Mesendoderm (in vitro differentiated cells): Measurements from ENCODE around the gene KIAA0319L.
"Not testable (repeated sequence)": the region's sequence is repeated elsewhere in the genome, so short reads cannot be mapped to it uniquely, and the experiment has no call there.

Experiments used
- DNase-seq: peaks from one replicate; pipeline ENCODE4 v3.0.0; 2013
- H2AK5ac ChIP-seq: 2 replicates; pipeline ENCODE4 v1.6.1; 2013; ENCODE audit warnings: low read length, inconsistent platforms
- H2BK120ac ChIP-seq: 2 replicates; pipeline ENCODE4 v1.6.1; 2013; ENCODE audit warnings: low read depth, mild to moderate bottlenecking, low read length, moderate library complexity, mixed read lengths
- H2BK15ac ChIP-seq: replicated peaks from 2 replicates; pipeline ENCODE4 v1.6.1; 2013; ENCODE audit warnings: low read depth, mild to moderate bottlenecking, moderate library complexity
- H2BK5ac ChIP-seq: 2 replicates; pipeline ENCODE4 v1.6.1; 2013; ENCODE audit warnings: low read length, inconsistent platforms
- H3K18ac ChIP-seq: 2 replicates; pipeline ENCODE4 v1.6.1; 2013; ENCODE audit warnings: mild to moderate bottlenecking, low read length, mixed read lengths
- H3K23ac ChIP-seq: one replicate; pipeline ENCODE4 v1.6.1; 2013; ENCODE audit warnings: low read length
- H3K27ac ChIP-seq: 2 replicates; pipeline ENCODE4 v1.5.1; 2013; ENCODE audit warnings: low read depth, mild to moderate bottlenecking, inconsistent platforms, low read length, moderate library complexity
- H3K27me3 ChIP-seq: 2 replicates; pipeline ENCODE4 v1.6.1; 2013; ENCODE audit warnings: low read length, control low read depth, mild to moderate bottlenecking, inconsistent platforms; ENCODE audit not compliant: insufficient read depth, poor library complexity
- H3K36me3 ChIP-seq: 2 replicates; pipeline ENCODE4 v1.6.1; 2013; ENCODE audit warnings: low read length, inconsistent platforms; ENCODE audit not compliant: control insufficient read depth, insufficient read depth
- H3K4ac ChIP-seq: one replicate; pipeline ENCODE4 v1.6.1; 2013; ENCODE audit warnings: low read depth, mild to moderate bottlenecking, low read length, moderate library complexity
- H3K4me1 ChIP-seq: 2 replicates; pipeline ENCODE4 v1.6.1; 2013; ENCODE audit warnings: low read depth, low read length, inconsistent platforms; ENCODE audit not compliant: control insufficient read depth
- H3K4me2 ChIP-seq: 2 replicates; pipeline ENCODE4 v1.6.1; 2013; ENCODE audit warnings: low read length
- H3K4me3 ChIP-seq: 2 replicates; pipeline ENCODE4 v1.5.1; 2013; ENCODE audit warnings: mild to moderate bottlenecking, low read length
- H3K56ac ChIP-seq: one replicate; pipeline ENCODE4 v1.6.1; 2013; ENCODE audit warnings: low read length
- H3K79me1 ChIP-seq: 2 replicates; pipeline ENCODE4 v1.6.1; 2013; ENCODE audit warnings: low read length, inconsistent platforms
- H3K79me2 ChIP-seq: 2 replicates; pipeline ENCODE4 v1.6.1; 2013; ENCODE audit warnings: mild to moderate bottlenecking, low read length; ENCODE audit not compliant: control insufficient read depth, insufficient read depth
- H3K9ac ChIP-seq: 2 replicates; pipeline ENCODE4 v1.6.1; 2013; ENCODE audit warnings: low read length, inconsistent platforms
- H4K5ac ChIP-seq: one replicate; pipeline ENCODE4 v1.6.1; 2013; ENCODE audit warnings: low read length
- H4K8ac ChIP-seq: one replicate; pipeline ENCODE4 v1.6.1; 2013; ENCODE audit warnings: low read depth, mild to moderate bottlenecking, control low read depth, low read length, moderate library complexity
- WGBS: extraction: QIAGEN DNeasy Blood & Tissue Kit; methylation state at CpG from one replicate; pipeline ENCODE4 v1.1.7; 2013; ENCODE audit warnings: low lambda C conversion rate, missing lambda C conversion rate; ENCODE audit not compliant: insufficient coverage; ENCODE audit errors: extremely low coverage; 5-methylcytosine and 5-hydroxymethylcytosine counted together

KIAA0319L gene

GRCh38 chr1:35577071-35577998 lies 20.1 kb upstream of the KIAA0319L start:
- Histone ChIP-seq H3K27me3 (peaks cover 42% of the 10 kb centered on the region), H3K18ac (no peak overlapping the region), H3K23ac (no peak overlapping the region), H3K4me2 (peak overlapping the region; percentile 85), H3K4me1 (peaks cover 7% of the 10 kb centered on the region), H3K79me2 (no peaks in the 10 kb centered on the region), H3K79me1 (no peaks in the 10 kb centered on the region), H2BK120ac (no peak overlapping the region), H2AK5ac (no peak overlapping the region), H3K36me3 (no peaks in the 10 kb centered on the region), H4K8ac (no peak overlapping the region), H3K27ac (no peak overlapping the region), H4K5ac (peak overlapping the region; percentile 36), H3K9ac (peak overlapping the region; percentile 71), H2BK15ac (no peak overlapping the region), H3K4me3 (peak overlapping the region; percentile 57), H3K56ac (peak overlapping the region; percentile 66), H2BK5ac (no peak overlapping the region), H3K4ac (no peak overlapping the region)
- no CpG with 5 or more reads among the region's 70 CpGs for WGBS
- DNase-seq, result peak; percentile 70

DNA sequence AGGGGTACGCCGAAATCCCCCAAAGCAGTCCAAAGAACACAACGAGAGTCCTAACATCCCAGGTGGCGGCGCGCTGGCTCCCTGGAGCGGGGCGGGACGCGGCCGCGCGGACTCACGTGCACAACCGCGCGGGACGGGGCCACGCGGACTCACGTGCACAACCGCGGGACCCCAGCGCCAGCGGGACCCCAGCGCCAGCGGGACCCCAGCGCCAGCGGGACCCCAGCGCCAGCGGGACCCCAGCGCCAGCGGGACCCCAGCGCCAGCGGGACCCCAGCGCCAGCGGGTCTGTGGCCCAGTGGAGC lies 19.5 kb upstream of the KIAA0319L start:
- H2BK120ac ChIP-seq, H2BK5ac ChIP-seq, H3K23ac ChIP-seq, H3K79me1 ChIP-seq, H3K79me2 ChIP-seq, H3K18ac ChIP-seq, H4K8ac ChIP-seq, H2AK5ac ChIP-seq, H2BK15ac ChIP-seq, DNase-seq, H4K5ac ChIP-seq, H3K4me3 ChIP-seq, H3K4me1 ChIP-seq, H3K4ac ChIP-seq, H3K36me3 ChIP-seq, H3K27ac ChIP-seq: not testable (repeated sequence)
- peak overlapping the region; percentile 5 for H3K56ac ChIP-seq
- peaks cover 48% of the 10 kb centered on the region for H3K27me3 ChIP-seq
- H3K9ac ChIP-seq, result peak overlapping the region; percentile 22
- H3K4me2 ChIP-seq, result peak overlapping the region; percentile 4
- no CpG with 5 or more reads among the region's 37 CpGs for WGBS

- Histone ChIP-seq H3K23ac (no peak overlapping the region), H3K18ac (no peak overlapping the region), H3K9ac (peak overlapping the region; percentile 22), H2AK5ac (no peak overlapping the region), H3K4me3 (no peak overlapping the region), H3K27ac (no peak overlapping the region), H2BK5ac (no peak overlapping the region), H3K4me2 (peak overlapping the region; percentile 4), H4K5ac (no peak overlapping the region), H3K27me3 (peaks cover 52% of the 10 kb centered on the region), H3K36me3 (no peaks in the 10 kb centered on the region), H3K79me2 (no peaks in the 10 kb centered on the region), H2BK120ac (no peak overlapping the region), H3K4me1 (peaks cover 7% of the 10 kb centered on the region), H3K56ac (peak overlapping the region; percentile 5), H3K79me1 (no peaks in the 10 kb centered on the region), H2BK15ac (no peak overlapping the region), H3K4ac (no peak overlapping the region), H4K8ac (no peak overlapping the region)
- WGBS, result no CpG with 5 or more reads among the region's 10 CpGs
- peak; percentile 74 for DNase-seq
These were observed 19.0 kb upstream of the KIAA0319L start for GRCh38 chr1:35576061-35576765.

DNA sequence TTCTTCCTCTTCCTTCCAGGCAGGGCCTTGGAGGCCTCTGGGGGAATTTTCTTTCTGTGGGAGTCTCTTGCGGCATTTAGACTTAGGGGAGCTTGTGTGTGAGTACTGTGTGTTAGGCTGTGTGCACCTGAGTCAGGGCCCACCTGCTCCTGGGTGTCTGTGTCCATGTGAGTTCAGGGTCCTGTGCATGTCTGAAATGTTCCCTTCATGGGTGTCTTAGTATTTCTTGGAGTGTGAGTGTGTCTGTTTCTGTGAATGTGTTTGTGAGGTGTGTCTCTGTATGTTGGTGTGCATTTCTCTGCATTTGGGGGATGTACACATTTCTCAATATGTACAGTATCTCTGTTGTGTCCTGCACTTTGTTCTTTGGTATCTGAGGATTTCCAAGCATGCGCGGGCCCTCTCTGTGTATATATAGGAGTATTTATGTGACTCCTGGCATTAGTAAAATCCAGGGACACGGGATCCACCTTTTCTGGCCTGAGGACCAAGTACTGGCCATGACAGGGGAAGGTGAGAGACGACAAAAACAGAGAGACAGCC lies 18.3 kb upstream of the KIAA0319L start:
- Histone ChIP-seq H3K79me2 (no peaks in the 10 kb centered on the region), H3K23ac (no peak overlapping the region), H3K27ac (no peak overlapping the region), H3K56ac (no peak overlapping the region), H3K4ac (no peak overlapping the region), H2BK15ac (no peak overlapping the region), H3K79me1 (no peaks in the 10 kb centered on the region), H3K36me3 (no peaks in the 10 kb centered on the region), H3K9ac (no peak overlapping the region), H4K5ac (no peak overlapping the region), H2AK5ac (peak overlapping the region; percentile 23), H3K27me3 (peaks cover 52% of the 10 kb centered on the region), H3K4me1 (peaks cover 7% of the 10 kb centered on the region), H3K4me2 (no peak overlapping the region), H3K4me3 (no peak overlapping the region), H3K18ac (no peak overlapping the region), H4K8ac (no peak overlapping the region), H2BK120ac (no peak overlapping the region), H2BK5ac (no peak overlapping the region)
- DNase-seq, result no peak
- no CpG with 5 or more reads among the region's 5 CpGs for WGBS

GRCh38 chr1:35574655-35575415 lies 17.6 kb upstream of the KIAA0319L start:
- Histone ChIP-seq H4K8ac (no peak overlapping the region), H3K4ac (no peak overlapping the region), H3K27ac (no peak overlapping the region), H3K79me1 (no peaks in the 10 kb centered on the region), H2BK5ac (no peak overlapping the region), H2BK120ac (no peak overlapping the region), H2AK5ac (no peak overlapping the region), H3K36me3 (no peaks in the 10 kb centered on the region), H3K79me2 (no peaks in the 10 kb centered on the region), H3K4me1 (peaks cover 7% of the 10 kb centered on the region), H3K9ac (no peak overlapping the region), H2BK15ac (no peak overlapping the region), H3K4me2 (no peak overlapping the region), H3K56ac (peak overlapping the region; percentile 37), H3K27me3 (peaks cover 52% of the 10 kb centered on the region), H4K5ac (no peak overlapping the region), H3K4me3 (no peak overlapping the region), H3K18ac (no peak overlapping the region), H3K23ac (peak overlapping the region; percentile 29)
- no CpG with 5 or more reads among the region's 30 CpGs for WGBS
- DNase-seq, result peak; percentile 65
